HL-60 (cell line): ENCODE data around the gene PTPRD.

Experiments
- DNase-seq, 2 experiments: peaks; one replicate each; pipeline ENCODE4 v3.0.0-alpha.2; 2010 to 2020; ENCODE audit warnings: low read depth in 1 of 2, low spot score in 1 of 2
- H3K27ac ChIP-seq: fragments of 250-450 bp; sonication (Bioruptor Pico); replicated peaks from 2 replicates; pipeline ENCODE4 v1.5.1; 2020; ENCODE audit warnings: mild to moderate bottlenecking, moderate library complexity
- H3K27me3 ChIP-seq: fragments of 250-450 bp; sonication (Bioruptor Pico); 2 replicates; pipeline ENCODE4 v1.5.1; 2021; ENCODE audit warnings: mild to moderate bottlenecking, moderate library complexity; ENCODE audit not compliant: insufficient read depth, poor library complexity, severe bottlenecking
- H3K4me3 ChIP-seq: replicated peaks from 2 replicates; pipeline ENCODE4 v1.5.1; 2011; ENCODE audit warnings: mild to moderate bottlenecking, control low read depth, low read length; ENCODE audit not compliant: insufficient read depth
- GABPA ChIP-seq: IDR thresholded peaks from 2 replicates; pipeline ENCODE4 v1.6.1; 2012; ENCODE audit warnings: low read depth
- POLR2AphosphoS5 ChIP-seq: IDR thresholded peaks from 2 replicates; pipeline ENCODE4 v1.6.1; 2012; ENCODE audit warnings: low read depth
- SPI1 ChIP-seq: IDR thresholded peaks from 2 replicates; pipeline ENCODE4 v1.6.1; 2012; ENCODE audit warnings: low read depth, mild to moderate bottlenecking, borderline replicate concordance
- TF ChIP-seq, protein P1 (sequence below): IDR thresholded peaks from one replicate; pipeline ENCODE4 v1.5.1; 2011; ENCODE audit warnings: low read length, control low read depth, inconsistent platforms; ENCODE audit not compliant: insufficient read depth
- TF ChIP-seq, protein P2 (sequence below): IDR thresholded peaks from 2 replicates; pipeline ENCODE4 v1.6.1; 2012; ENCODE audit warnings: low read depth; ENCODE audit not compliant: insufficient replicate concordance

PTPRD gene

DNA sequence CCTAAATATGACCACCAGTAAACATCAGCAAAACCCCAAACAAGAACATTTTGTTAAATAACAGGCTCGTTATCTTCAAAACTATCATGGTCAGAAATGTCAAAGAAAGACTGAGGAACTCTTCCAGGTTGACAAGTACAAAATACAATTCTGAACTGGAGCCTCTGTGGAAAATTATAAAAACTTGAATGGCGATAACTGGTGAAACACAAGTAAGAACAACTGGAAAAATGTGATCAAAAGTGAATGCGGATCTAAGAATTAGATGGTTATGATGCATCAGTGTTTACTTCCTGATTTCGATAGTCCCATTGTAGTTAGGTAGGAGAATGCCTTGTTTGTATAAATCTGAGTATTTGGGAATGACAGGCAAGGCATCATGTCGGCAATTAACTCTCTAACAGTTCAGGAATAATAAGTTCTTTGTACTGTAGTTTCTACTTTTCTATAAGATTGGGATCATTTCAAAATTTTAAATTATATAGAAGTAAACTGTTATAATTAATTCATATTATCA is 2073.1 kb downstream of the PTPRD start:
- H3K27me3 ChIP-seq, result no peaks in the 10 kb centered on the region
- no peak overlapping the region for H3K27ac ChIP-seq
- H3K4me3 ChIP-seq, result no peak overlapping the region
- no peak for TF ChIP-seq SPI1
- TF ChIP-seq, protein P1, sequence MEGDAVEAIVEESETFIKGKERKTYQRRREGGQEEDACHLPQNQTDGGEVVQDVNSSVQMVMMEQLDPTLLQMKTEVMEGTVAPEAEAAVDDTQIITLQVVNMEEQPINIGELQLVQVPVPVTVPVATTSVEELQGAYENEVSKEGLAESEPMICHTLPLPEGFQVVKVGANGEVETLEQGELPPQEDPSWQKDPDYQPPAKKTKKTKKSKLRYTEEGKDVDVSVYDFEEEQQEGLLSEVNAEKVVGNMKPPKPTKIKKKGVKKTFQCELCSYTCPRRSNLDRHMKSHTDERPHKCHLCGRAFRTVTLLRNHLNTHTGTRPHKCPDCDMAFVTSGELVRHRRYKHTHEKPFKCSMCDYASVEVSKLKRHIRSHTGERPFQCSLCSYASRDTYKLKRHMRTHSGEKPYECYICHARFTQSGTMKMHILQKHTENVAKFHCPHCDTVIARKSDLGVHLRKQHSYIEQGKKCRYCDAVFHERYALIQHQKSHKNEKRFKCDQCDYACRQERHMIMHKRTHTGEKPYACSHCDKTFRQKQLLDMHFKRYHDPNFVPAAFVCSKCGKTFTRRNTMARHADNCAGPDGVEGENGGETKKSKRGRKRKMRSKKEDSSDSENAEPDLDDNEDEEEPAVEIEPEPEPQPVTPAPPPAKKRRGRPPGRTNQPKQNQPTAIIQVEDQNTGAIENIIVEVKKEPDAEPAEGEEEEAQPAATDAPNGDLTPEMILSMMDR, result no peak
- TF ChIP-seq, protein P2, sequence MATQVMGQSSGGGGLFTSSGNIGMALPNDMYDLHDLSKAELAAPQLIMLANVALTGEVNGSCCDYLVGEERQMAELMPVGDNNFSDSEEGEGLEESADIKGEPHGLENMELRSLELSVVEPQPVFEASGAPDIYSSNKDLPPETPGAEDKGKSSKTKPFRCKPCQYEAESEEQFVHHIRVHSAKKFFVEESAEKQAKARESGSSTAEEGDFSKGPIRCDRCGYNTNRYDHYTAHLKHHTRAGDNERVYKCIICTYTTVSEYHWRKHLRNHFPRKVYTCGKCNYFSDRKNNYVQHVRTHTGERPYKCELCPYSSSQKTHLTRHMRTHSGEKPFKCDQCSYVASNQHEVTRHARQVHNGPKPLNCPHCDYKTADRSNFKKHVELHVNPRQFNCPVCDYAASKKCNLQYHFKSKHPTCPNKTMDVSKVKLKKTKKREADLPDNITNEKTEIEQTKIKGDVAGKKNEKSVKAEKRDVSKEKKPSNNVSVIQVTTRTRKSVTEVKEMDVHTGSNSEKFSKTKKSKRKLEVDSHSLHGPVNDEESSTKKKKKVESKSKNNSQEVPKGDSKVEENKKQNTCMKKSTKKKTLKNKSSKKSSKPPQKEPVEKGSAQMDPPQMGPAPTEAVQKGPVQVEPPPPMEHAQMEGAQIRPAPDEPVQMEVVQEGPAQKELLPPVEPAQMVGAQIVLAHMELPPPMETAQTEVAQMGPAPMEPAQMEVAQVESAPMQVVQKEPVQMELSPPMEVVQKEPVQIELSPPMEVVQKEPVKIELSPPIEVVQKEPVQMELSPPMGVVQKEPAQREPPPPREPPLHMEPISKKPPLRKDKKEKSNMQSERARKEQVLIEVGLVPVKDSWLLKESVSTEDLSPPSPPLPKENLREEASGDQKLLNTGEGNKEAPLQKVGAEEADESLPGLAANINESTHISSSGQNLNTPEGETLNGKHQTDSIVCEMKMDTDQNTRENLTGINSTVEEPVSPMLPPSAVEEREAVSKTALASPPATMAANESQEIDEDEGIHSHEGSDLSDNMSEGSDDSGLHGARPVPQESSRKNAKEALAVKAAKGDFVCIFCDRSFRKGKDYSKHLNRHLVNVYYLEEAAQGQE, result no peak
- TF ChIP-seq GABPA, result no peak
- no peak for DNase-seq

DNA sequence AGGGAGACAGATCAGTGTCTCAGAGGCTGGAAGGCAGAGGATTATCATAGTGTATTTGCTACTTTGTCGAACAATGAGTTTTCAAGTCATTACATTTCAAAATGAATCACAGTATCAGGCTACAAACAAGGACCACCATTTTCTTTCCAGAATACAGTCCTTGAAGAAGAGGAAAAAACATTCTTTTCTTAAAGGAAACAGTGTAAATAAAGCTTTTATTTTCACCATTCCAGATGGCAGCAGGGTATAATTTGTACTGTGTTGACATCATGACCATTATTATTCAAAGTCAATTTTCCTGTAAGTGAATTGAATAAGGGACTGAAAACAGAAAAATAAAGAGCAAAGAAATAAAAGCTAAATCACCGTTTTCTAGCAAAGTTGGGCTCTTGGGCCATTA is 2076.0 kb downstream of the PTPRD start:
- Histone ChIP-seq H3K4me3 (no peak overlapping the region), H3K27me3 (no peaks in the 10 kb centered on the region), H3K27ac (no peak overlapping the region)
- no peak for DNase-seq
- TF ChIP-seq, protein P1, result no peak
- TF ChIP-seq, protein P2, result no peak
- TF ChIP-seq SPI1, result no peak
- TF ChIP-seq GABPA, result no peak
- no peak for TF ChIP-seq POLR2AphosphoS5

DNA sequence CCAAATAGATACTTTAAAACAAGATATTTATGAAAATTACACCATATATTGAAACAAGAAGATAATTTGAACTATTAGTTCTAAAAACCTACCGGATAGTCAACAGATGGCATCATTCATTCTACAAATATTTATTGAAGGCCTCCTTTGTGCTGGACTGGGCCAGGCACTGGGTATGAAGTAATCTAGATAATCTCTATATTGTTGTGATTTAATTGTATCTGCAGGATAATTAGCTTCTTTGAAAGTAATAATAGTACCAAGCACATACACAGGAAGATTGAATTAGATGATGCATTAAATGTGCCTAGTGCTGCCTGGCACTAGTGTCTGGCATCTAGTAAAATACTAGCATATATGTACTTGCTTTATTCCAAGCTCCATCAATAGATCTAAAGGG is 2078.0 kb downstream of the PTPRD start:
- H3K27ac ChIP-seq, result no peak overlapping the region
- no peak overlapping the region for H3K4me3 ChIP-seq
- DNase-seq, result no peak
- TF ChIP-seq, protein P2, result no peak
- TF ChIP-seq GABPA (no peak), SPI1 (no peak), POLR2AphosphoS5 (no peak)
- TF ChIP-seq, protein P1, result no peak
- H3K27me3 ChIP-seq, result no peaks in the 10 kb centered on the region
